ENCODE measurements around the gene MTARC2. TPM values are rescaled to one million over a fixed set of nuclear protein-coding genes. Genes with fewer than 3 reads are reported as not detected.
A peak's percentile ranks its signal among the peaks of the same experiment; 100 is the strongest.

MTARC2 gene
- total RNA-seq (not detected), polyA plus RNA-seq (not detected)

DNA sequence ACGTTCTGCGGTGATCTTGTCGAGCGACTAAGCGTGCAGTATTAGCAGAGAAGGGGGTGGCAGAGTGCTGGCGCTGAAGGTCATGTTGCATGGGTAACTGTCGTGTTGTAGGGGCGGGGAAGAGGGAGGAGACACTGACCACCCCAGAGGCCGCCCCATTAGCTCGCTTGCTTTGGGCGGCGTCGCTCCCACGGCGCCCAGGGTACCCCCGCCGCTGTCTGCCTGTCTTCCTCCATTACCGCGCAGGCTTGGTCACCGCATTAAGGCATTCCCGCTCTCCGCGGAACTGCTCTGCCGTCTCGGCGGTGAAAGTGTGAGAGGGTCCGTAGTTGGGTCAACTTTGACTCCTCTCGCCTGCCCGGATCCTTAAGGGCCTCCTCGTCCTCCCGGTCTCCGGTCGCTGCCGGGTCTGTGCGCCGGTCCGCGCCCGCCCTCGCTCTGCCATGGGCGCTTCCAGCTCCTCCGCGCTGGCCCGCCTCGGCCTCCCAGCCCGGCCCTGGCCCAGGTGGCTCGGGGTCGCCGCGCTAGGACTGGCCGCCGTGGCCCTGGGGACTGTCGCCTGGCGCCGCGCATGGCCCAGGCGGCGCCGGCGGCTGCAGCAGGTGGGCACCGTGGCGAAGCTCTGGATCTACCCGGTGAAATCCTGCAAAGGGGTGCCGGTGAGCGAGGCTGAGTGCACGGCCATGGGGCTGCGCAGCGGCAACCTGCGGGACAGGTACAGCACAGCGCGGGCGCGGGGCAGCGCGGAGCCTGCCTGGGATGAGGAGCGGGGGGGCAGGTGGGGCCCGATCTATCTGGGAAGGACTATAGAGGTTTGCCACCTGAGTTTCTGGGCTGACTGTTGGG is at the start of gene MTARC2:
TSS of gene MTARC2 (plus strand) at position 234 of the 846 bp plus-strand sequence. CDS start at position 444, 210 bp downstream.
- peaks cover 52% of the 10 kb centered on the region for H3K27me3 Mint-ChIP-seq
- DNase-seq (no peak), ATAC-seq (ENCODE audit: low read depth in 2 of 2) (peak in 1 of 2 donors; percentile 48)
- Histone ChIP-seq H3K27ac (ENCODE audit: insufficient read depth, low read length, poor library complexity, severe bottlenecking) (no peak within 1 kb of the TSS), H3K4me3 (ENCODE audit: low read depth, low read length) (no peak within 1 kb of the TSS), H3K27me3 (ENCODE audit: control insufficient read depth, insufficient read depth, low read length) (peaks cover 22% of the 10 kb centered on the region), H3K9me3 (ENCODE audit: control insufficient read depth in 2 of 2, low read length in 2 of 2) (no peaks in the 10 kb centered on the region), H3K4me1 (ENCODE audit: control insufficient read depth, insufficient read depth, low read length, poor library complexity, severe bottlenecking) (peaks cover 8% of the 10 kb centered on the region), H3K36me3 (ENCODE audit: control insufficient read depth, insufficient read depth, low read length) (no peaks in the 10 kb centered on the region)
- peaks cover 0 to 6% (median under 1%) of the 10 kb centered on the region in 4 donors for H3K4me1 Mint-ChIP-seq
- H3K4me3 Mint-ChIP-seq: peak within 1 kb of the TSS in 2 of 4 donors; percentile 66 to 67
- H3K9me3 Mint-ChIP-seq: peaks cover 0 to 5% (median 0%) of the 10 kb centered on the region in 7 donors
- no peak within 1 kb of the TSS for H3K27ac Mint-ChIP-seq
- no peaks in the 10 kb centered on the region for H3K36me3 Mint-ChIP-seq

DNA sequence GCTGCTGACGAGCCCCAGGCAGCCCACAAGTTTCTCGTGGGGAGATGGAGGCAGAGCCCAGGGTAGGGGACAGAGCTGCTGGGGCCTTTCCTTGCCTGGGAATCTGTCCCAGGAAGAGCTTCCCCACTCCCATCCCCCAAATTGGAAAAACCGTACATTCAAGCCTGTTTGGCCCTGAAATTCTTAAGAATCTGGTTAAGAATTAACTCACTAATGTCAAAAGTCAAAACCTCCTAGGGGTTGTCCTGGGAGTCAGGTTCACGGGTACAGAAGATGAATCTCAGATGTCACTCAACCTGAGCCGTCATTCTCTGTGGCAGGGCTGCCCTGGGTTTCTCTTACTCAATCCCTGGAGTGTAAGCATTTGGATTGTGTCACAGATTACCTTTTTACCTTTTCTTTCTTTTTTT is 49.5 kb upstream of the MTARC2 start:
- Mint-ChIP-seq H3K36me3 (no peaks in the 10 kb centered on the region), H3K27me3 (no peaks in the 10 kb centered on the region), H3K9me3 (no peaks in the 10 kb centered on the region), H3K4me3 (no peak overlapping the region), H3K4me1 (no peaks in the 10 kb centered on the region), H3K27ac (no peak overlapping the region)
- no peak overlapping the region for H3K4me3 ChIP-seq (ENCODE audit: low read depth, low read length)
- H3K4me1 ChIP-seq (ENCODE audit: control insufficient read depth, insufficient read depth, low read length, poor library complexity, severe bottlenecking): no peaks in the 10 kb centered on the region
- no peaks in the 10 kb centered on the region for H3K36me3 ChIP-seq (ENCODE audit: control insufficient read depth, insufficient read depth, low read length)
- no peak overlapping the region for H3K27ac ChIP-seq (ENCODE audit: insufficient read depth, low read length, poor library complexity, severe bottlenecking)
- DNase-seq (no peak), ATAC-seq (ENCODE audit: low read depth in 2 of 2) (no peak)
- no peaks in the 10 kb centered on the region for H3K27me3 ChIP-seq (ENCODE audit: control insufficient read depth, insufficient read depth, low read length)
- no peaks in the 10 kb centered on the region for H3K9me3 ChIP-seq (ENCODE audit: control insufficient read depth in 2 of 2, low read length in 2 of 2)

DNA sequence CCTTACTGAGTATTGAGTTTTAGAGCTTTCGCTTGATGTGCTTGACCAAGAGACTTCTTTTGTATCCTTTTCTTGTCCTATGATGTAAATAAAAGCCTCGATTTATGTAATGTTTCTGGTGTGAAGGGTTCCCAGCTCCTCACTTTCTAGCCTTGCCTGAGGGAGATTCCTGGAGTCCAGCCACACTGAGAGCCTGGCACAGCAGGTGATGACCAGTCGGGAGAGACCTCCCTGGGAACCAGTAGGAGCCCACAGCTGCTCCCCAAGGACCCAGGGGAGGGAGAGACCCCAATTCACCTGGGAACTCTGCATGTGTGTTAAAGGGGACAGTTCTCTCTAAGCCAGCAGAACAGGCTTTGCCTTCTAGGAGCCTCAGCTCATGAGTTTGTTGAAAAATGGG is 49.1 kb upstream of the MTARC2 start:
- H3K4me1 Mint-ChIP-seq: no peaks in the 10 kb centered on the region
- Histone ChIP-seq H3K27me3 (ENCODE audit: control insufficient read depth, insufficient read depth, low read length) (no peaks in the 10 kb centered on the region), H3K36me3 (ENCODE audit: control insufficient read depth, insufficient read depth, low read length) (no peaks in the 10 kb centered on the region), H3K9me3 (ENCODE audit: control insufficient read depth in 2 of 2, low read length in 2 of 2) (no peaks in the 10 kb centered on the region), H3K27ac (ENCODE audit: insufficient read depth, low read length, poor library complexity, severe bottlenecking) (no peak overlapping the region), H3K4me1 (ENCODE audit: control insufficient read depth, insufficient read depth, low read length, poor library complexity, severe bottlenecking) (no peaks in the 10 kb centered on the region), H3K4me3 (ENCODE audit: low read depth, low read length) (no peak overlapping the region)
- no peaks in the 10 kb centered on the region for H3K27me3 Mint-ChIP-seq
- no peak overlapping the region for H3K4me3 Mint-ChIP-seq
- H3K36me3 Mint-ChIP-seq: no peaks in the 10 kb centered on the region
- DNase-seq (no peak), ATAC-seq (ENCODE audit: low read depth in 2 of 2) (no peak)
- no peak overlapping the region for H3K27ac Mint-ChIP-seq
- H3K9me3 Mint-ChIP-seq: no peaks in the 10 kb centered on the region

DNA sequence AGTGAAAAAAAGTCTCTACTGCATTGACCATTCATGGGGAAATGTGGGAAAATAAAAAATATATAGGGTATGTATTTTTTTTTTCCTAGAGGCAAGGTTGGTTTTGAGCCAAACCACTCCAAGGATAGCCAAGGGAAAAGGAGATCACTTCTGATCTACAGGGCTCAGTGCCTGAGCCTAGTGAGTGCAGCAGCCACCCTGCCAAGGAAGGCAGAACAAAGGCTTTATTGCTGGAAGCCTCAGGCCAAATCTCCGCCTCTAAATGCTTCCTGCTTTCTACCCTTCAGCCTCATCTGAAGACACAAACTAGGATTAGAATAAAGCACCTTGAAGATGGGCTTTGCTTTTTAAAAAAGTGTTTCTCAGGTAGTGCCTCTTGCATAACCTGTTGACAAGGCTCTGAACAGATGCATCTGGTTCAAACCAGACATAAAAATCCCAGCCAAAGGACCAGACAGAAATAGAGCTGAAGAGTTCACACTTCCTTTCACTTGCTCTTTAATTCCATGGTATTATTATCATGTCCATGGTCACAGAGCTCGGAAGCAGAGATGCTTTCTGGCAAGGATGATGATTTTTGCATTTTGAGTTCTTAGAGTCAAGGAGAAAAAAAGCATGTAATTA is 47.5 kb upstream of the MTARC2 start:
- Histone ChIP-seq H3K9me3 (ENCODE audit: control insufficient read depth in 2 of 2, low read length in 2 of 2) (no peaks in the 10 kb centered on the region), H3K4me1 (ENCODE audit: control insufficient read depth, insufficient read depth, low read length, poor library complexity, severe bottlenecking) (no peaks in the 10 kb centered on the region), H3K27me3 (ENCODE audit: control insufficient read depth, insufficient read depth, low read length) (no peaks in the 10 kb centered on the region), H3K27ac (ENCODE audit: insufficient read depth, low read length, poor library complexity, severe bottlenecking) (no peak overlapping the region), H3K36me3 (ENCODE audit: control insufficient read depth, insufficient read depth, low read length) (no peaks in the 10 kb centered on the region), H3K4me3 (ENCODE audit: low read depth, low read length) (no peak overlapping the region)
- no peak overlapping the region for H3K27ac Mint-ChIP-seq
- no peaks in the 10 kb centered on the region for H3K36me3 Mint-ChIP-seq
- H3K4me3 Mint-ChIP-seq: no peak overlapping the region
- DNase-seq (no peak), ATAC-seq (ENCODE audit: low read depth in 2 of 2) (no peak)
- no peaks in the 10 kb centered on the region for H3K4me1 Mint-ChIP-seq
- H3K27me3 Mint-ChIP-seq: no peaks in the 10 kb centered on the region
- H3K9me3 Mint-ChIP-seq: peaks cover 0 to 1% (median 0%) of the 10 kb centered on the region in 7 donors

DNA sequence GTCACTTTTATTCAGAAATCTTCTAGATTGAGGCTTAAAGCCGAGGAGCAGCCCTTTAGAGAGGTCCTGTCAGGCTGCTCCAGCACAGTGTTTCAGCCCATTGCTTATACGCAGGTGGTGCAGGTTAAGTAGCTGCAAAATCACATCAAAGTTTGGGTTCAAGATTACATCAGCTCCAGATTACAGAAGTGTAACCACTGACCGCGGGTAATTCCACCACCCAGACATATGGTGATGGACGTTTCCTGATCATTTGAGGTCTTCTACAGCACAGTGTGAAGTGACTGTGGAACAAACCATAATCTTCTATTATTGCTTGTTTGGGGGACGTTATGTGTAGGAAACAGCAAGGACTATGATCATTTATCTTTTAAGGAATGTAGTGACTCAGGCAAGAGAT is 46.1 kb upstream of the MTARC2 start:
- DNase-seq (no peak), ATAC-seq (ENCODE audit: low read depth in 2 of 2) (no peak)
- H3K4me3 Mint-ChIP-seq: no peak overlapping the region
- no peaks in the 10 kb centered on the region for H3K27me3 Mint-ChIP-seq
- H3K9me3 Mint-ChIP-seq: peaks cover 0 to 1% (median 0%) of the 10 kb centered on the region in 7 donors
- H3K27ac Mint-ChIP-seq: no peak overlapping the region
- H3K36me3 Mint-ChIP-seq: no peaks in the 10 kb centered on the region
- H3K36me3 ChIP-seq (ENCODE audit: control insufficient read depth, insufficient read depth, low read length): no peaks in the 10 kb centered on the region
- H3K4me1 ChIP-seq (ENCODE audit: control insufficient read depth, insufficient read depth, low read length, poor library complexity, severe bottlenecking): no peaks in the 10 kb centered on the region
- no peak overlapping the region for H3K4me3 ChIP-seq (ENCODE audit: low read depth, low read length)
- H3K4me1 Mint-ChIP-seq: no peaks in the 10 kb centered on the region
- H3K27me3 ChIP-seq (ENCODE audit: control insufficient read depth, insufficient read depth, low read length): no peaks in the 10 kb centered on the region
- H3K27ac ChIP-seq (ENCODE audit: insufficient read depth, low read length, poor library complexity, severe bottlenecking): no peak overlapping the region
- no peaks in the 10 kb centered on the region for H3K9me3 ChIP-seq (ENCODE audit: control insufficient read depth in 2 of 2, low read length in 2 of 2)

DNA sequence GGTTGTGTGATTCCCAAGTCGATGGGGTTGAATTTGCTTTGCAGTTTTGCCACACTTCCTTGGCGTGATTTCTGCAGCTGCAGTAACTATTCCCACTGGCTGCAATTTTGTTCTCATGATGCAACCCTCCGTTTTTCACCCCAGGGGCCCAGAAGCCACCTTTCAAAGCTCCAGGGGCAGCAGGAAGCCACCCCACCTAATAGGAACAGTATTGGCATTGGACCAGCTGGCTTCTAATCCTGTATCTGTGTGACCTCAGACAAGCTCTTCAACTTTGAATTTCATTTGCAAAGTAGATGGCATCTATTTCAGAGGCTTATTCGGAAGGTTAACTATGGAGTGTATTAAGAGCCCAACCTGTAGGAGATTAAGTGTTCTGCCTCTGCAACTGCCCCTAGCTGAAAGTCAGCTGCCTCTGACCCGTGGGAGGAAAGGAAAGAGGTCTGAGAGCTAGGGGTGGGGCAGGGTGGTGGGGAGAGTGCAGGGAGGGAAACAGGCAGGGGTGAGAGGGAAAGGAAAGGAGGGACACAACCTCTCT is 45.3 kb upstream of the MTARC2 start:
- Mint-ChIP-seq H3K4me1 (no peaks in the 10 kb centered on the region), H3K4me3 (no peak overlapping the region), H3K36me3 (no peaks in the 10 kb centered on the region), H3K9me3 (peaks cover 0 to 1% (median 0%) of the 10 kb centered on the region in 7 donors), H3K27me3 (no peaks in the 10 kb centered on the region), H3K27ac (no peak overlapping the region)
- Histone ChIP-seq H3K36me3 (ENCODE audit: control insufficient read depth, insufficient read depth, low read length) (no peaks in the 10 kb centered on the region), H3K4me3 (ENCODE audit: low read depth, low read length) (no peak overlapping the region), H3K27ac (ENCODE audit: insufficient read depth, low read length, poor library complexity, severe bottlenecking) (no peak overlapping the region), H3K9me3 (ENCODE audit: control insufficient read depth in 2 of 2, low read length in 2 of 2) (no peaks in the 10 kb centered on the region), H3K27me3 (ENCODE audit: control insufficient read depth, insufficient read depth, low read length) (no peaks in the 10 kb centered on the region), H3K4me1 (ENCODE audit: control insufficient read depth, insufficient read depth, low read length, poor library complexity, severe bottlenecking) (no peaks in the 10 kb centered on the region)
- ATAC-seq (ENCODE audit: low read depth in 2 of 2) (no peak), DNase-seq (no peak)

DNA sequence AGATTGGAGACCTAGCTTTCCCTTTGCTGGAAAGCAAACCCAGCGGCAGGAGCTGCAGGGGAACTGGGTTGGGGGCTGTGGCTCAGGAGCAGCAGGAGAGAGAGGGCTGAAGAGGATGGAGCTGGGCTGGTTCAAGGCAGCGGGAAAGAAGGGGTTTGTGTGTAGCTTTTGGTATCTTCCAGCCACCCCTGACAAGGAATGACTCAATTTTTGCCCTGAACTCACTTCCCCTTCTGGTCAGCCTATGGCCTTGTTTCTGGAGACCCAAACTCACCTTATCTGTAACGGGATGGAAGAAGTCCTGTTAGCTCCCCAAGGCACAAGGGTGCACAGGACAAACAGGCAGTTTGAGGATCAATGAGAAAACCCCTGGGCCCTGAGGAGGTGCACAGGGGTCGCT is 44.8 kb upstream of the MTARC2 start:
- ATAC-seq (ENCODE audit: low read depth in 2 of 2): no peak
- H3K9me3 Mint-ChIP-seq: peaks cover 0 to 1% (median 0%) of the 10 kb centered on the region in 7 donors
- Histone ChIP-seq H3K4me1 (ENCODE audit: control insufficient read depth, insufficient read depth, low read length, poor library complexity, severe bottlenecking) (no peaks in the 10 kb centered on the region), H3K9me3 (ENCODE audit: control insufficient read depth in 2 of 2, low read length in 2 of 2) (no peaks in the 10 kb centered on the region), H3K4me3 (ENCODE audit: low read depth, low read length) (no peak overlapping the region), H3K27me3 (ENCODE audit: control insufficient read depth, insufficient read depth, low read length) (no peaks in the 10 kb centered on the region), H3K36me3 (ENCODE audit: control insufficient read depth, insufficient read depth, low read length) (no peaks in the 10 kb centered on the region), H3K27ac (ENCODE audit: insufficient read depth, low read length, poor library complexity, severe bottlenecking) (no peak overlapping the region)
- H3K27me3 Mint-ChIP-seq: no peaks in the 10 kb centered on the region
- no peak overlapping the region for H3K27ac Mint-ChIP-seq
- no peak for DNase-seq
- no peaks in the 10 kb centered on the region for H3K36me3 Mint-ChIP-seq
- H3K4me3 Mint-ChIP-seq: no peak overlapping the region
- H3K4me1 Mint-ChIP-seq: no peaks in the 10 kb centered on the region

All from CD4-positive, CD25-positive, alpha-beta regulatory T cell (primary cell).